HL-60 (cell line): ENCODE results near the gene NRCAM.

Source experiments
- POLR2AphosphoS5 ChIP-seq: IDR thresholded peaks from 2 replicates; pipeline ENCODE4 v1.6.1; 2012; ENCODE audit warnings: low read depth
- SPI1 ChIP-seq: IDR thresholded peaks from 2 replicates; pipeline ENCODE4 v1.6.1; 2012; ENCODE audit warnings: low read depth, mild to moderate bottlenecking, borderline replicate concordance
- TF ChIP-seq, protein P1 (sequence below): IDR thresholded peaks from one replicate; pipeline ENCODE4 v1.5.1; 2011; ENCODE audit warnings: low read length, control low read depth, inconsistent platforms; ENCODE audit not compliant: insufficient read depth
- TF ChIP-seq, protein P2 (sequence below): IDR thresholded peaks from 2 replicates; pipeline ENCODE4 v1.6.1; 2012; ENCODE audit warnings: low read depth; ENCODE audit not compliant: insufficient replicate concordance

DNA sequence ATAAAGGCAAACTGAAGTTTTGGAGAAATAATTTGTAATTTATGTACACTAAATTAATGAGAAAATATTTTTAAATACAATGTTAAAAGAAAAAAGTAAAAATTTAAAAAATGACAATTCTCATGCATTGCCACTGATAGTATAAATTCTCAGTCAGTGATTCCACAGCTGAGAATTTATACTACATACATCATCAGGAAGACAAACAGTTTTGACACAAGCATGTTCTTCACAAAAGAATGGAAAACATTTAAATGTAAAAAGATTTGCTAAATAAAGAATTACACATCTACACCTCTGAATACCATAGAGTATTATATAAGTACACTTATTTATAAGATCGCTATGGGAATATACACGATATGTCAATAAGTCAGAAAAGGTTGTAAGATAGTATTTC lies 225.0 kb downstream of the NRCAM start:
- TF ChIP-seq, protein P1, sequence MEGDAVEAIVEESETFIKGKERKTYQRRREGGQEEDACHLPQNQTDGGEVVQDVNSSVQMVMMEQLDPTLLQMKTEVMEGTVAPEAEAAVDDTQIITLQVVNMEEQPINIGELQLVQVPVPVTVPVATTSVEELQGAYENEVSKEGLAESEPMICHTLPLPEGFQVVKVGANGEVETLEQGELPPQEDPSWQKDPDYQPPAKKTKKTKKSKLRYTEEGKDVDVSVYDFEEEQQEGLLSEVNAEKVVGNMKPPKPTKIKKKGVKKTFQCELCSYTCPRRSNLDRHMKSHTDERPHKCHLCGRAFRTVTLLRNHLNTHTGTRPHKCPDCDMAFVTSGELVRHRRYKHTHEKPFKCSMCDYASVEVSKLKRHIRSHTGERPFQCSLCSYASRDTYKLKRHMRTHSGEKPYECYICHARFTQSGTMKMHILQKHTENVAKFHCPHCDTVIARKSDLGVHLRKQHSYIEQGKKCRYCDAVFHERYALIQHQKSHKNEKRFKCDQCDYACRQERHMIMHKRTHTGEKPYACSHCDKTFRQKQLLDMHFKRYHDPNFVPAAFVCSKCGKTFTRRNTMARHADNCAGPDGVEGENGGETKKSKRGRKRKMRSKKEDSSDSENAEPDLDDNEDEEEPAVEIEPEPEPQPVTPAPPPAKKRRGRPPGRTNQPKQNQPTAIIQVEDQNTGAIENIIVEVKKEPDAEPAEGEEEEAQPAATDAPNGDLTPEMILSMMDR = no peak
- no peak for TF ChIP-seq SPI1
- TF ChIP-seq POLR2AphosphoS5 = no peak
- TF ChIP-seq, protein P2, sequence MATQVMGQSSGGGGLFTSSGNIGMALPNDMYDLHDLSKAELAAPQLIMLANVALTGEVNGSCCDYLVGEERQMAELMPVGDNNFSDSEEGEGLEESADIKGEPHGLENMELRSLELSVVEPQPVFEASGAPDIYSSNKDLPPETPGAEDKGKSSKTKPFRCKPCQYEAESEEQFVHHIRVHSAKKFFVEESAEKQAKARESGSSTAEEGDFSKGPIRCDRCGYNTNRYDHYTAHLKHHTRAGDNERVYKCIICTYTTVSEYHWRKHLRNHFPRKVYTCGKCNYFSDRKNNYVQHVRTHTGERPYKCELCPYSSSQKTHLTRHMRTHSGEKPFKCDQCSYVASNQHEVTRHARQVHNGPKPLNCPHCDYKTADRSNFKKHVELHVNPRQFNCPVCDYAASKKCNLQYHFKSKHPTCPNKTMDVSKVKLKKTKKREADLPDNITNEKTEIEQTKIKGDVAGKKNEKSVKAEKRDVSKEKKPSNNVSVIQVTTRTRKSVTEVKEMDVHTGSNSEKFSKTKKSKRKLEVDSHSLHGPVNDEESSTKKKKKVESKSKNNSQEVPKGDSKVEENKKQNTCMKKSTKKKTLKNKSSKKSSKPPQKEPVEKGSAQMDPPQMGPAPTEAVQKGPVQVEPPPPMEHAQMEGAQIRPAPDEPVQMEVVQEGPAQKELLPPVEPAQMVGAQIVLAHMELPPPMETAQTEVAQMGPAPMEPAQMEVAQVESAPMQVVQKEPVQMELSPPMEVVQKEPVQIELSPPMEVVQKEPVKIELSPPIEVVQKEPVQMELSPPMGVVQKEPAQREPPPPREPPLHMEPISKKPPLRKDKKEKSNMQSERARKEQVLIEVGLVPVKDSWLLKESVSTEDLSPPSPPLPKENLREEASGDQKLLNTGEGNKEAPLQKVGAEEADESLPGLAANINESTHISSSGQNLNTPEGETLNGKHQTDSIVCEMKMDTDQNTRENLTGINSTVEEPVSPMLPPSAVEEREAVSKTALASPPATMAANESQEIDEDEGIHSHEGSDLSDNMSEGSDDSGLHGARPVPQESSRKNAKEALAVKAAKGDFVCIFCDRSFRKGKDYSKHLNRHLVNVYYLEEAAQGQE = no peak
